H9 (cell line): Measurements from ENCODE around the gene TAF4. TPM values are rescaled to one million over a fixed set of nuclear protein-coding genes. Genes with fewer than 3 reads are reported as not detected.

Source experiments
- DNase-seq: peaks from one replicate; pipeline ENCODE4 v3.0.0-alpha.2; 2017
- H2AFZ ChIP-seq: one replicate; pipeline ENCODE4 v1.6.1; 2013; ENCODE audit warnings: mild to moderate bottlenecking, low read length, control low read depth, moderate library complexity
- H2AK5ac ChIP-seq: 2 replicates; pipeline ENCODE4 v1.6.1; 2013; ENCODE audit warnings: low read length, control low read depth, mixed read lengths; ENCODE audit not compliant: insufficient read length
- H2BK120ac ChIP-seq: one replicate; pipeline ENCODE4 v1.6.1; 2013; ENCODE audit warnings: low read depth, mild to moderate bottlenecking, low read length, control low read depth, inconsistent platforms; ENCODE audit not compliant: poor library complexity, severe bottlenecking
- H2BK12ac ChIP-seq: 2 replicates; pipeline ENCODE4 v1.6.1; 2013; ENCODE audit warnings: low read length, control low read depth, mixed read lengths, low read depth; ENCODE audit not compliant: insufficient read length
- H2BK15ac ChIP-seq: 2 replicates; pipeline ENCODE4 v1.6.1; 2013; ENCODE audit warnings: low read depth, low read length, control low read depth
- H2BK20ac ChIP-seq: one replicate; pipeline ENCODE4 v1.6.1; 2013; ENCODE audit warnings: low read depth, mild to moderate bottlenecking, low read length, control low read depth, inconsistent platforms; ENCODE audit not compliant: poor library complexity, severe bottlenecking
- H2BK5ac ChIP-seq: 2 replicates; pipeline ENCODE4 v1.6.1; 2013; ENCODE audit warnings: low read length, control low read depth, mixed read lengths; ENCODE audit not compliant: insufficient read length
- H3K14ac ChIP-seq: 2 replicates; pipeline ENCODE4 v1.6.1; 2013; ENCODE audit warnings: low read length, control low read depth; ENCODE audit not compliant: insufficient read depth
- H3K18ac ChIP-seq: 2 replicates; pipeline ENCODE4 v1.6.1; 2013; ENCODE audit warnings: low read depth, mild to moderate bottlenecking, mixed read lengths, low read length, control low read depth; ENCODE audit not compliant: insufficient read length
- H3K23ac ChIP-seq: 2 replicates; pipeline ENCODE4 v1.6.1; 2013; ENCODE audit warnings: low read length, control low read depth, mixed read lengths, low read depth; ENCODE audit not compliant: insufficient read length
- H3K23me2 ChIP-seq: 2 replicates; pipeline ENCODE4 v1.6.1; 2013; ENCODE audit warnings: low read depth, mild to moderate bottlenecking, mixed read lengths, low read length, control low read depth; ENCODE audit not compliant: insufficient read length, poor library complexity, severe bottlenecking
- H3K27ac ChIP-seq: 2 replicates; pipeline ENCODE4 v1.5.1; 2013; ENCODE audit warnings: low read length, control low read depth, mixed read lengths, low read depth; ENCODE audit not compliant: insufficient read length
- H3K27me3 ChIP-seq: 2 replicates; pipeline ENCODE4 v1.6.1; 2013; ENCODE audit warnings: low read length, control low read depth, inconsistent platforms; ENCODE audit not compliant: insufficient read depth
- H3K4ac ChIP-seq: 2 replicates; pipeline ENCODE4 v1.6.1; 2013; ENCODE audit warnings: low read depth, mild to moderate bottlenecking, control low read depth, inconsistent platforms, low read length, moderate library complexity
- H3K4me1 ChIP-seq: 2 replicates; pipeline ENCODE4 v1.6.1; 2013; ENCODE audit warnings: low read length, control low read depth, inconsistent platforms; ENCODE audit not compliant: insufficient read depth
- H3K4me2 ChIP-seq: 2 replicates; pipeline ENCODE4 v1.6.1; 2013; ENCODE audit warnings: low read length, control low read depth, mixed read lengths; ENCODE audit not compliant: insufficient read length, insufficient read depth
- H3K56ac ChIP-seq: 2 replicates; pipeline ENCODE4 v1.6.1; 2013; ENCODE audit warnings: low read depth, mild to moderate bottlenecking, mixed read lengths, low read length, control low read depth; ENCODE audit not compliant: insufficient read length
- H3K79me1 ChIP-seq: 2 replicates; pipeline ENCODE4 v1.6.1; 2013; ENCODE audit warnings: low read depth, mild to moderate bottlenecking, moderate library complexity, low read length, control low read depth, inconsistent platforms; ENCODE audit not compliant: insufficient read depth, poor library complexity, severe bottlenecking
- H3K79me2 ChIP-seq: 2 replicates; pipeline ENCODE4 v1.6.1; 2013; ENCODE audit warnings: low read length, control low read depth, inconsistent platforms; ENCODE audit not compliant: insufficient read depth
- H3K9ac ChIP-seq: 2 replicates; pipeline ENCODE4 v1.6.1; 2013; ENCODE audit warnings: low read length, control low read depth, mixed read lengths; ENCODE audit not compliant: insufficient read length; ENCODE audit errors: extremely low read depth
- H3K9me3 ChIP-seq: one replicate; pipeline ENCODE4 v1.6.1; 2013; ENCODE audit warnings: low read depth, low read length, inconsistent platforms; ENCODE audit not compliant: control insufficient read depth
- H3T11ph ChIP-seq: one replicate; pipeline ENCODE4 v1.6.1; 2013; ENCODE audit warnings: mild to moderate bottlenecking, low read length, control low read depth, inconsistent platforms
- H4K20me1 ChIP-seq: one replicate; pipeline ENCODE4 v1.6.1; 2013; ENCODE audit not compliant: control insufficient read depth, insufficient read length, insufficient read depth
- H4K5ac ChIP-seq: 2 replicates; pipeline ENCODE4 v1.6.1; 2013; ENCODE audit warnings: low read depth, mild to moderate bottlenecking, mixed read lengths, low read length, control low read depth; ENCODE audit not compliant: insufficient read length
- H4K8ac ChIP-seq: replicated peaks from 2 replicates; pipeline ENCODE4 v1.6.1; 2013; ENCODE audit warnings: low read length, control low read depth, mixed read lengths, low read depth; ENCODE audit not compliant: insufficient read length
- H4K91ac ChIP-seq: 2 replicates; pipeline ENCODE4 v1.6.1; 2013; ENCODE audit warnings: low read depth, mild to moderate bottlenecking, moderate library complexity, mixed read lengths, low read length, control low read depth; ENCODE audit not compliant: insufficient read length
- H3K27ac Mint-ChIP-seq, 3 experiments: 2 replicates in 2 of 3; 3 replicates in 1 of 3; pipeline ENCODE4 v1.8.0; 2020 to 2021; ENCODE audit warnings: mixed read lengths in 3 of 3, mild to moderate bottlenecking in 1 of 3, moderate library complexity in 1 of 3
- H3K27me3 Mint-ChIP-seq: 2 replicates; pipeline ENCODE4 v1.8.0; 2021; ENCODE audit warnings: low read depth, mild to moderate bottlenecking, moderate library complexity, mixed read lengths
- H3K36me3 Mint-ChIP-seq, 3 experiments: 2 replicates in 2 of 3; 3 replicates in 1 of 3; pipeline ENCODE4 v1.8.0; 2020 to 2021; ENCODE audit warnings: low read depth in 3 of 3, mixed read lengths in 3 of 3; ENCODE audit not compliant: insufficient read depth in 1 of 3
- H3K4me1 Mint-ChIP-seq, 2 experiments: 2 replicates each; pipeline ENCODE4 v1.8.0; 2020; ENCODE audit warnings: mixed read lengths in 2 of 2
- H3K4me3 Mint-ChIP-seq, 2 experiments: 2 replicates in 1 of 2; 3 replicates in 1 of 2; pipeline ENCODE4 v1.8.0; 2020 to 2021; ENCODE audit warnings: mild to moderate bottlenecking in 2 of 2, mixed read lengths in 2 of 2, moderate library complexity in 1 of 2
- H3K9me3 Mint-ChIP-seq, 2 experiments: 2 replicates in 1 of 2; 3 replicates in 1 of 2; pipeline ENCODE4 v1.8.0; 2020; ENCODE audit warnings: mild to moderate bottlenecking in 2 of 2, mixed read lengths in 2 of 2, moderate library complexity in 1 of 2
- CTCF ChIP-seq: fragments of 200-600 bp; sonication (generic); conservative IDR thresholded peaks from 3 replicates; pipeline ENCODE4 v1.8.0; 2021; ENCODE audit warnings: antibody characterized with exemption, mild to moderate bottlenecking
- whole genome bisulfite sequencing: extraction: QIAGEN DNeasy Blood & Tissue Kit; methylation state at CpG from one replicate; pipeline ENCODE4 v1.1.7; 2013; ENCODE audit warnings: missing lambda C conversion rate, low lambda C conversion rate, mixed read lengths; ENCODE audit not compliant: insufficient read length; ENCODE audit errors: extremely low coverage; 5-methylcytosine and 5-hydroxymethylcytosine counted together
- total RNA-seq: library from RNA; stranded (reverse); gene quantifications from 2 replicates; pipeline ENCODE4 v1.2.1, GENCODE V29; 2021

TAF4 gene
- total RNA-seq, 1 experiment from 2014 or later, result 30.8 TPM

- no peak overlapping the region for H2AFZ ChIP-seq
- WGBS, result no CpG with 5 or more reads among the region's 47 CpGs
- H3K4me1 Mint-ChIP-seq, result peaks cover 30 to 32% of the 10 kb centered on the region in 2 experiments
These were observed 780 bp upstream of the TAF4 start for GRCh38 chr20:62066339-62066982.

More at GRCh38 chr20:62066339-62066982, 780 bp upstream of the TAF4 start:
- H3K4me1 ChIP-seq, result no peaks in the 10 kb centered on the region; the same call in 1 of the 2 replicates
- H3K18ac ChIP-seq, result peak overlapping the region; percentile 82
- no peaks in the 10 kb centered on the region for H3K27me3 ChIP-seq
- no peak overlapping the region for H2BK20ac ChIP-seq
- no peak overlapping the region for H2BK5ac ChIP-seq
- H3K14ac ChIP-seq, result peak overlapping the region; percentile 33
- Mint-ChIP-seq H3K27me3 (peaks cover 13% of the 10 kb centered on the region), H3K36me3 (peaks cover 1 to 15% (median 5%) of the 10 kb centered on the region in 3 experiments; a peak in 6 of 7 replicates), H3K27ac (peak overlapping the region; percentile 92 to 94 (median 94)), H3K9me3 (peaks cover 3 to 6% of the 10 kb centered on the region in 2 experiments; a peak in 3 of 5 replicates), H3K4me3 (peak overlapping the region; percentile 73 to 82)
- peaks cover 5% of the 10 kb centered on the region for H4K20me1 ChIP-seq
- H3K79me1 ChIP-seq, result peaks cover 6% of the 10 kb centered on the region
- H3K23me2 ChIP-seq, result peaks cover 9% of the 10 kb centered on the region
- H3K4me2 ChIP-seq, result peak overlapping the region; percentile 82
- peak; percentile 73 for DNase-seq
- no peak overlapping the region for H2BK12ac ChIP-seq
- H4K5ac ChIP-seq, result no peak overlapping the region
- H3K79me2 ChIP-seq, result peaks cover 18% of the 10 kb centered on the region
- H3K4ac ChIP-seq, result no peak overlapping the region
- TF ChIP-seq CTCF, result no peak
- H3K27ac ChIP-seq, result no peak overlapping the region
- H3K56ac ChIP-seq, result no peak overlapping the region
- no peak overlapping the region for H3T11ph ChIP-seq
- no peaks in the 10 kb centered on the region for H3K9me3 ChIP-seq
- H2BK120ac ChIP-seq, result no peak overlapping the region
- H2AK5ac ChIP-seq, result no peak overlapping the region
- no peak overlapping the region for H2BK15ac ChIP-seq
- no peak overlapping the region for H4K91ac ChIP-seq
- peak overlapping the region; percentile 79 for H3K9ac ChIP-seq
- no peak overlapping the region for H3K23ac ChIP-seq
- H4K8ac ChIP-seq, result no peak overlapping the region
